Omental fat pad (tissue), 4 donors: ENCODE measurements around the gene NDUFAF3. TPM values are rescaled to one million over a fixed set of nuclear protein-coding genes. Genes with fewer than 3 reads are reported as not detected.

Experiments
- ATAC-seq: fragments of 150-250 bp; one replicate; pipeline ENCODE4 v1.9.1; 2016; ENCODE audit warnings: mild to moderate bottlenecking, moderate library complexity; ENCODE audit not compliant: low FRiP score
- DNase-seq: peaks from one replicate; pipeline ENCODE4 v3.0.0-alpha.2; 2019; ENCODE audit warnings: low spot score
- CTCF ChIP-seq, 3 donors: fragments of 450-650 bp; IDR thresholded peaks; one replicate each; pipeline ENCODE4 v1.5.1; 2016 to 2017; ENCODE audit warnings: antibody characterized with exemption in 3 of 3, mild to moderate bottlenecking in 3 of 3, moderate library complexity in 2 of 3
- total RNA-seq, 4 donors: library from RNA; depleted of rRNA; stranded (reverse); fragments of >200 nt; gene quantifications; one replicate each; pipeline ENCODE4 v1.1.0, GENCODE V29; 2016

The NDUFAF3 gene
- total RNA-seq, 4 donors from 2014 or later, result 108 to 175 (median 140) TPM

- no peak for TF ChIP-seq CTCF (IDR thresholded peaks at IDR 0.05)
- ATAC-seq (no peak), DNase-seq (no peak)
These were observed 38.8 kb upstream of the NDUFAF3 start for GRCh38 chr3:48983096-48983495.

- no peak for ATAC-seq
- TF ChIP-seq CTCF (IDR thresholded peaks at IDR 0.05), result no peak
- DNase-seq, result no peak
These were observed 37.3 kb upstream of the NDUFAF3 start for GRCh38 chr3:48984663-48985062.

DNA sequence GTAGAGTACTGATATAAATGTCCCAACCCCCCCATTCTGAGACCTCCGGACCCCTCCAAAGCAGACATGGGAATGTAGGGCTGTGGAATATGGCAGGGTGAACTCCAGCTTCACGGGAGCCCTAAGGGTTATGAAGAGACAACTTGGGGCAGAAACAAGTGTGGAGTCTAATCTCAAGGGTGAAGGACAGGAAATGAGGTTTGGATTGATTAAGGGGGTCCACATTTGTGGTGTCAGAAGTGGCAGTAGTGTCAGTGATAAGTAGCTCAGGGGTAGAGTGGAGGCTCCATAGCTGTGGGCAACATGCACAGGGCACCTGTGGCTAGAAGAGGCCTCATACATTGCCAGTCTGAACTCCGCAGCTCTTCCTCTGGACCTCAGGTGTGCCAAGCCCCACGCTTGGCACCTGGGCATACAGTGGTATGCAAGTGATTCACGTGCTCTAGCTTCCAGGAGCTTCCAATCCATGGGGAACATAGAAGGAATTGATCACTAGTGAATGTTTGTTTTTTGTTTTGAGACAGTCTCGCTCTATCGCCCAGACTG is 36.0 kb upstream of the NDUFAF3 start:
- no peak for TF ChIP-seq CTCF (IDR thresholded peaks at IDR 0.05)
- DNase-seq, result no peak
- ATAC-seq, result no peak

GRCh38 chr3:48989126-48989795 is 32.7 kb upstream of the NDUFAF3 start:
- DNase-seq (no peak), ATAC-seq (peak; percentile 24)
- TF ChIP-seq CTCF (IDR thresholded peaks at IDR 0.05), result no peak

- peak; percentile 93 for ATAC-seq
- TF ChIP-seq CTCF (IDR thresholded peaks at IDR 0.05), result no peak
These were observed 31.9 kb upstream of the NDUFAF3 start, which contains the start of gene P4HTM for GRCh38 chr3:48989796-48990635. P4HTM (plus strand) TSS chr3:48990241; CDS start chr3:48990257, 16 bp downstream.

DNA sequence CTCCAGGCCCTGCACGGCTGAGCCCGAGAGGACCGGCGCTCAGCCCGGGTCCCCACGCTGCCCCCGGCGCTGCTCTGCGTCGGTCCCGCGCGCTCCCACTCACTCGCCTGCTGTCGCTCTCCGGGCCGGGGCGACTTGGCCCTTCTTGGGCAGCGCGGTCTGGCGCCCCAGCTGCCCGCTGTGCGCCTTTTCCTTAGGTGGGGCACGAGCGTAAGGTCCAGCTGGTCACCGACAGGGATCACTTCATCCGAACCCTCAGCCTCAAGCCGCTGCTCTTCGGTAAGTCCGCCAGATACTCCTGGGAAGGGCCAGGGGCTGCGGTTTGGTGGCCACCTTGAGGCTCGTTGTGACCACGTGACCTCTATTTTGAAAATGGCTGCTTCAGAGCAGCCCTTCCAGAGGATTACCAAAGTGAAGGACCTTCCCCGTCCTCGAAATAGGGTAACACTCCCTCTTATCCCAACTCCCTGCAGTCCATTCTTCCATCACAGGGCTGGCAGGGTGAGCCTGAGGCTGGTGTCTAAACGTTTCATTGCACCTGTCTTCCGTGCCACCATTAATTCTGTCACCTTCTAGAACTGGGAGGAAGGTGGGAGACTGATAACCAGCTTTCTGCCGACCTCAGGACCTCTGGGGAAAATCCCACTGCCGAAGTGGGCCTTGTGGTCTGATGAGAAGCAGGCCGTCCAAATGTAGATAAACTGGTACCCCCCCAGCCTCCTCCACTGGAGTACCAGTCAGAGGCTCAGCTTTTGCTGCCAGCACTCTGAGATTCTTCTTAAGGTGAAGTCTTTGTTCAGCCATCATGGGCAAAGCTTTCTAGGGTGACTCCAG is 31.1 kb upstream of the NDUFAF3 start:
- no peak for TF ChIP-seq CTCF (IDR thresholded peaks at IDR 0.05)
- DNase-seq, result no peak
- no peak for ATAC-seq

More at GRCh38 chr3:48989796-48990635, 31.9 kb upstream of the NDUFAF3 start, which contains the start of gene P4HTM:
- peak; percentile 76 for DNase-seq
